Mammary epithelial cell (primary cell): ENCODE measurements around the gene TUBB1.

Source experiments
- EZH2 ChIP-seq: IDR thresholded peaks from 2 replicates; pipeline ENCODE4 v1.6.1; 2012; ENCODE audit warnings: low read length, inconsistent platforms, borderline replicate concordance
- TF ChIP-seq, protein P1 (sequence below), 2 donors: IDR thresholded peaks in 1 of 2; conservative IDR thresholded peaks in 1 of 2; 2 replicates each; pipeline ENCODE4 v1.5.1; 2011 to 2012; ENCODE audit warnings: inconsistent platforms in 2 of 2, low read length in 2 of 2, mild to moderate bottlenecking in 2 of 2, control low read depth in 1 of 2, low read depth in 1 of 2; ENCODE audit not compliant: insufficient read depth in 1 of 2; ENCODE audit errors: extremely low read depth in 1 of 2

DNA sequence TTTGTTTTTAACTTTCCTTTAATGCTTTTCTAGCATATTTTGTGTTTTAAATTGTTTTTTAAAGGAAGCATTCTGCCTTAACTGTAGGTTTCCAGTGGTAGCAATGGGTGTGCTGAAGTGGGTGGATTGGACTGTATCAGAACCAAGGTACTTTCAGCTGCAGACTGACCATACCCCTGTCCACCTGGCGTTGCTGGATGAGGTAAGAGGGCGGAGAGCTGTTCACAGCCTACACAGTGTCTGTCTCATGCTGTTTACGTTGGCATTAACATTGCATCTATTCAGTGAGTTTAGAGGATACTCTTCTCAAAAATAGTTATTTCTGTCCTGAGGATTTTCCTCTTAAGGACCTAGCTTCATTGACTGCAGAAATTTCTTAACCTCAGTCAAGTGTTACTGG lies 26.3 kb upstream of the TUBB1 start:
- TF ChIP-seq, protein P1, sequence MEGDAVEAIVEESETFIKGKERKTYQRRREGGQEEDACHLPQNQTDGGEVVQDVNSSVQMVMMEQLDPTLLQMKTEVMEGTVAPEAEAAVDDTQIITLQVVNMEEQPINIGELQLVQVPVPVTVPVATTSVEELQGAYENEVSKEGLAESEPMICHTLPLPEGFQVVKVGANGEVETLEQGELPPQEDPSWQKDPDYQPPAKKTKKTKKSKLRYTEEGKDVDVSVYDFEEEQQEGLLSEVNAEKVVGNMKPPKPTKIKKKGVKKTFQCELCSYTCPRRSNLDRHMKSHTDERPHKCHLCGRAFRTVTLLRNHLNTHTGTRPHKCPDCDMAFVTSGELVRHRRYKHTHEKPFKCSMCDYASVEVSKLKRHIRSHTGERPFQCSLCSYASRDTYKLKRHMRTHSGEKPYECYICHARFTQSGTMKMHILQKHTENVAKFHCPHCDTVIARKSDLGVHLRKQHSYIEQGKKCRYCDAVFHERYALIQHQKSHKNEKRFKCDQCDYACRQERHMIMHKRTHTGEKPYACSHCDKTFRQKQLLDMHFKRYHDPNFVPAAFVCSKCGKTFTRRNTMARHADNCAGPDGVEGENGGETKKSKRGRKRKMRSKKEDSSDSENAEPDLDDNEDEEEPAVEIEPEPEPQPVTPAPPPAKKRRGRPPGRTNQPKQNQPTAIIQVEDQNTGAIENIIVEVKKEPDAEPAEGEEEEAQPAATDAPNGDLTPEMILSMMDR (conservative IDR thresholded peaks at IDR 0.05 in 1 of 2, IDR thresholded peaks at IDR 0.05 in 1 of 2; ENCODE audit: extremely low read depth in 1 of 2, insufficient read depth in 1 of 2, low read depth in 1 of 2, low read length in 2 of 2), result no peak
- no peak for TF ChIP-seq EZH2
